ENCODE results near the gene RNU4-1. TPM values are rescaled to one million over a fixed set of nuclear protein-coding genes. Genes with fewer than 3 reads are reported as not detected.

RNU4-1 gene
- total RNA-seq, 1 experiment from 2014 or later, result not detected

DNA sequence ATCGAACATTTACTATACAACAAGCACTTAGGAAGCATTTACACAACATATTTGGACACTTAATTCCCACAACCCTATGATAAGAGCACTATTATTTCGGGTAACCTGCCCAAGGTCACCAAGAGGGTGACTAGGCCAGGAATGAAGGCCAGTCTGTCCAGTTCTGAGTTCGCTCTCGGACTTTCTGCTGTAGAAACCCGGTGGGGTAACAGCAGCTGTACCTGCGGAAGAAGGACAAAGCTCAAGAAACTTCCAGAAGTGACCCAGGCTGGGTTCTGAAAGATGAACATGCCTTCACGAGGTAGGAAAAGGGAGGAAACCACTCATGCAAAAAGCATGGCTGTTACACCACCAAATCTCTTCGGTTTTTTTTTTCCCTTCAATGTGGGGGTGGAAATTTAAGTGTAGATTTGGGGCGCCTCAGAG lies 23.8 kb upstream of the RNU4-1 start:
- Histone ChIP-seq H3K36me3 (no peaks in the 10 kb centered on the region), H3K9me3 (no peaks in the 10 kb centered on the region), H3K27me3 (no peaks in the 10 kb centered on the region), H3K4me3 (peak overlapping the region; percentile 71)
- DNase-seq, result no peak

GRCh38 chr12:120314220-120314619 lies 21.2 kb upstream of the RNU4-1 start:
- H3K36me3 ChIP-seq, result no peaks in the 10 kb centered on the region
- DNase-seq, result no peak
- H3K4me3 ChIP-seq, result no peak overlapping the region
- no peaks in the 10 kb centered on the region for H3K9me3 ChIP-seq
- no peaks in the 10 kb centered on the region for H3K27me3 ChIP-seq

DNA sequence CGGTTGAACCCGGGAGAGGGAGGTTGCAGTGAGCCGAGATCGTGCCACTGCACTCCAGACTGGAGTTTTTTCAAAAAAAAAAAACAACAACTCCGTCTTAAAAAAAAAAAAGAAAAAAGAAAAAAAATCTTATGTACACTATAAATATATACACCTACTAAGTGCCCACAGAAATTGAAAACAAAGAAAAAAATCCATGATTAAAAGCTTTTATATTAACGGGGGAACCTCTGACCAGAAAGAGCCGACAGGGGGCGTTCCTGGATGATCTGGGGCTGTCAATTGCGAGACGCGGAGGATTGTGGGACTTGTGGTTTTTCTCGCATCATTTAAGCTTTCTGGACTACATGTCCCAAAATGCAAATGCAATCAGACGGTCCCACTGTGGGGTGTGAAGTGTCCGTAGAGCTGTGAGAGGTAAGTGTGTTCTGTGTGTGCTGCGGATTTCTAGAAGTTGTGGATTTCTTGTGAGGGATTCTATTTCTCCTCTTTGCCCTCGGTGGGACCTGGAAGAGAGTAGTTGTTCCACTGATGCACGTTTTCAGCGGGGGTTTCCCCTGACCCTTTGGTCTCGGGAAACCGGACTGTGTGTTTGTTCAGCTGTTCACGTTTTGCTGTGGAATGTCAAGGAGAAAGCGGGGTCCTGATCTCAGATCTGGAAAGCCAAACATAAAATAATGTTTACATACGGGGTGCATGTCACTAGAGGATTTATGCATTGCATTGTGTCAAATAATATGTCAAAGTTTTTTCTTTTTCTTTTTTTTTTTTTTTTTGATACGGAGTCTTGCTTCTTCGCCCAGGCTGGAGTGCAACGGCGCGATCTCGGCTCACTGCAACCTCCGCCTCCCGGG lies 9.2 kb upstream of the RNU4-1 start, which contains the start of gene SIRT4:
Gene SIRT4, plus strand, starts transcription at position 360 of the 854 bp plus-strand sequence. CDS start 1,241 bp downstream, outside the sequence.
- Histone ChIP-seq H3K27me3 (no peaks in the 10 kb centered on the region), H3K36me3 (no peaks in the 10 kb centered on the region)
- DNase-seq, result peak; percentile 83

GRCh38 chr12:120292411-120292660 lies 701 bp downstream of the RNU4-1 start:
- no peaks in the 10 kb centered on the region for H3K36me3 ChIP-seq
- no peaks in the 10 kb centered on the region for H3K9me3 ChIP-seq
- no peaks in the 10 kb centered on the region for H3K27me3 ChIP-seq
- no peak for DNase-seq
- peak overlapping the region; percentile 52 for H3K4me3 ChIP-seq

More for the DNA sequence above, 9.2 kb upstream of the RNU4-1 start, which contains the start of gene SIRT4:
- Histone ChIP-seq H3K4me3 (peak within 1 kb of the TSS; percentile 87), H3K9me3 (no peaks in the 10 kb centered on the region)

- peak overlapping the region; percentile 52 for H3K4me3 ChIP-seq
- H3K36me3 ChIP-seq, result no peaks in the 10 kb centered on the region
- H3K9me3 ChIP-seq, result no peaks in the 10 kb centered on the region
- DNase-seq, result peak; percentile 74
- H3K27me3 ChIP-seq, result no peaks in the 10 kb centered on the region
These were observed 2.3 kb downstream of the RNU4-1 start for GRCh38 chr12:120290609-120291305.

- Histone ChIP-seq H3K4me3 (no peak overlapping the region), H3K9me3 (no peaks in the 10 kb centered on the region), H3K36me3 (no peaks in the 10 kb centered on the region), H3K27me3 (no peaks in the 10 kb centered on the region)
- no peak for DNase-seq
These were observed 5.5 kb downstream of the RNU4-1 start for GRCh38 chr12:120287491-120287890.

GRCh38 chr12:120286768-120287490 lies 6.1 kb downstream of the RNU4-1 start:
- Histone ChIP-seq H3K4me3 (no peak overlapping the region), H3K27me3 (no peaks in the 10 kb centered on the region), H3K9me3 (no peaks in the 10 kb centered on the region), H3K36me3 (no peaks in the 10 kb centered on the region)
- DNase-seq, result no peak

DNA sequence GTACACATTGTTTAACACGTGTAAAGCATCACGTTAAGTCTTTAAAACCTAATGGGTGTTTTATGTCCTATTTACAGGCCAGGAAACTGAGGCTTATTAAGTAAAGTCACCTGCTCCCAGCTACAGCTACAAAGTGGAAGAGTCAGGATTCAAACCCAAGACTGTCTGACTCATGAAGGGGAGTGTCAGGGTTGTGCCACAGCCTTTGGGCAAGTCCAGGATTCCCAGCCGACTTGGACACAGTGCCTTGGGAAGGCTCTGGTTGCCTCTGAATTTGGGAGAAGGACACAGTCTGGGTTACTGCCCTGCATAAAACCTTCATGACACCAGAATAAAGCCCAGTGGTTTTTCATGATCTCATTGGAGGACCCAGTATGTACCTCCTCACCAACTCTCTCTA lies 8.7 kb downstream of the RNU4-1 start:
- Histone ChIP-seq H3K9me3 (no peaks in the 10 kb centered on the region), H3K4me3 (no peak overlapping the region), H3K27me3 (no peaks in the 10 kb centered on the region), H3K36me3 (no peaks in the 10 kb centered on the region)
- DNase-seq, result no peak

DNA sequence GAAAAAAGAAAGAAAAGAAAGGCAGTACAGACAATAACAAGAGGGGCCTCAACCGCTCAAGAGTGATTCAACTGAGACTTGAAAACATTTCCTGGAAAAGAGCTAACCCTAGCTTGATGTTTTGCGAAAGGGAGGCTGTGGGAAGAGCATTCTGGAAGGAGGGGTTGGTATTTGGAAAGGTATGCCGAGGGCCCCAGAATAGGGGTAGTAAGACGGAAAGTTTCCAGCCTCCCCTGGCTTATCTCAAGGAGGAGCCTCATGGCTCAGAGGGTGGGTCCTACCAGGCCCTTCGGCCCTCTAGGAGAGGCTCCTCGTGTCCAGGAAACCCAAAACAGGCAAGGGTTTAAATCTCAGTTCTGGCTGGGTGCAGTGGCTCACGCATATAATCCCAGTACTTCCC lies 9.7 kb downstream of the RNU4-1 start:
- Histone ChIP-seq H3K9me3 (no peaks in the 10 kb centered on the region), H3K27me3 (no peaks in the 10 kb centered on the region), H3K36me3 (no peaks in the 10 kb centered on the region), H3K4me3 (no peak overlapping the region)
- DNase-seq, result no peak

DNA sequence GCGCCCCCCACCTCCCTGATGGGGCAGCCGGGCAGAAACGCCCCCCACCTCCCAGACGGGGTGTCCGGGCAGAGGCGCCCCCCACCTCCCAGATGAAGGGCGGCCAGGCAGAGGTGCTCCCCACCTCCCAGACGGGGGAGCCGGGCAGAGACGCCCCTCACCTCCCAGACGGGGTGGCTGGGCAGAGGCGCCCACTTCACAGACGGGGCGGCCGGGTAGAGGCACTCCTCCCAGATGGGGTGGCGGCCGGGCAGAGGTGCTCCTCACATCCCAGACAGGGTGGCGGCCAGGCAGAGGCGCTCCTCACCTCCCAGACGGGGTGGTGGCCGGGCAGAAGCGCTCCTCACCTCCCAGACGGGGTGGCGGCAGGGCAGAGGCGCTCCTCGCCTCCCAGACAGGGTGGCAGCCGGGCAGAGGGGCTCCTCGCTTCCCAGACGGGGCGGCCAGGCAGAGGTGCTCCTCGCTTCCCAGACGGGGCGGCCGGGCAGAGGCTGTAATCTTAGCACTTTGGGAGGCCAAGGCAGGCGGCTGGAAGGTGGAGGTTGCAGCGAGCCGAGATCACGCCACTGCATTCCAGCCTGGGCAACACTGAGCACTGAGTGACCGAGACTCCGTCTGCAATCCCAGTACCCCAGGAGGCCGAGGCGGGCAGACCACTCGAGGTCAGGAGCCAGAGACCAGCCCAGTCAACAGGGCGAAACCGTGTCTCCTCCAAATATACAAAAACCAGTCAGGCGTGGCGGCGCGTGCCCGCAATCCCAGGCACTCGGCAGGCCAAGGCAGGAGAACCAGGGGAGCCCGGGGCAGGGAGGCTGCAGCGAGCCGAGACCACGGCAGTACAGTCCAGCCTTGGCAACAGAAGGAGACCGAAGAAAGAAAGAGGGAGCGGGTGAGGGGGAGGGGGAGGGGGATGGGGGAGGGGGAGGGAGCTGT lies 14.6 kb downstream of the RNU4-1 start:
- Histone ChIP-seq H3K27me3 (no peaks in the 10 kb centered on the region), H3K9me3 (no peaks in the 10 kb centered on the region), H3K4me3 (no peak overlapping the region), H3K36me3 (no peaks in the 10 kb centered on the region)
- DNase-seq, result no peak

DNA sequence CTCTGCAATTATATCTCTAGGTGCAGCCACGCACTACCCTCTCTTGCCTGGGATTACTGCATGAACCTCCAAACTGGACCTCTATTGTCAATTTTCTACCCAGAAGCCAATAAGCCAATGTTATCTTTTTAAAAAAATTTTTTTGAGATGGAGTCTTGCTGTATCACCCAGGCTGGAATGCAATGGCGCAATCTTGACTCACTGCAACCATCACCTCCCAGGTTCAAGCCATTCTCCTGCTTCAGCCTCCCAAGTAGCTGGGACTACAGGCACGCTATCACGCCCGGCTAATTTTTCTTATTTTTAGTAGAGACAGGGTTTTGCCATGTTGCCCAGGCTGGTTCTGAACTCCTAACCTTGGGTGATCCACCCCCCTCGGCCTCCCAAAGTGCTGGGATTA lies 16.3 kb downstream of the RNU4-1 start:
- Histone ChIP-seq H3K27me3 (no peaks in the 10 kb centered on the region), H3K4me3 (no peak overlapping the region), H3K36me3 (no peaks in the 10 kb centered on the region), H3K9me3 (no peaks in the 10 kb centered on the region)
- no peak for DNase-seq

- Histone ChIP-seq H3K9me3 (no peaks in the 10 kb centered on the region), H3K36me3 (peaks cover 3% of the 10 kb centered on the region), H3K27me3 (no peaks in the 10 kb centered on the region), H3K4me3 (no peak overlapping the region)
- no peak for DNase-seq
These were observed 25.3 kb downstream of the RNU4-1 start for GRCh38 chr12:120267736-120268135.

- no peak for DNase-seq
These were observed 26.7 kb downstream of the RNU4-1 start for GRCh38 chr12:120266180-120266870.

GRCh38 chr12:120265473-120266179 lies 27.4 kb downstream of the RNU4-1 start, which contains the start of gene PXN:
PXN (minus strand) TSS chr12:120265730; CDS start chr12:120265629, 101 bp downstream.
- peaks cover 11% of the 10 kb centered on the region for H3K36me3 ChIP-seq
- no peaks in the 10 kb centered on the region for H3K9me3 ChIP-seq
- H3K27me3 ChIP-seq, result no peaks in the 10 kb centered on the region
- peak within 1 kb of the TSS; percentile 68 for H3K4me3 ChIP-seq
- DNase-seq, result peak; percentile 80

More at GRCh38 chr12:120266180-120266870, 26.7 kb downstream of the RNU4-1 start:
- Histone ChIP-seq H3K9me3 (no peaks in the 10 kb centered on the region), H3K27me3 (no peaks in the 10 kb centered on the region), H3K36me3 (peaks cover 9% of the 10 kb centered on the region), H3K4me3 (peak overlapping the region; percentile 25; the same call in 1 of the 2 replicates)

DNA sequence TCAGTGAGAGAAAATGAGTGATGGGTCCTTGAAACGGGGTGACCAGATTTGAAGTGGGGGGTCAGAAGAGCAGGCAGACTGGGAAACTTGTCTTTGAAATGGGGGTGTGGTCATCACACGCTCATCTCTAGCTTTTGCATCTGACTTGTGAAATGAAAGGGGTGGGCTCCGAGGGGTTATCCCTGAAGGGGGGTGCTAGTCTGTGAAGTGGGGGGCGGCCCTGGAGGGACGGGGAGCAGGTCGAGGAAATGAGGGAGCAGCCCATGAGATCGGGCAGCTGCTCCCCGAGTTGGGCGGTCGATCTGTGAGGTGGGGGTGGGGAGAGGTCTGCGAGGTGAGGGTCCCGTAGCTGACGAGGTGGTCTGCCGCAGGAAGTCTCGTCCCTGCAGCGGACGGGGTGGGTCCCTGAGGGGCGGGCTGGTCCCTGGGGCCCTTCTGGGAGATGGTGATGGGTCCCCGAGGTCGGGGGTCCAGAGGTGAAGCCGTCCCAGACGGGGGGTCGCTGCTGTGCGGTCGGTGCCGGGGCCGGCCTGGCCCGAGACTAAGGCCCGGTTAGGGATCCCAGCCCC lies 28.0 kb downstream of the RNU4-1 start:
- no peak for DNase-seq
- Histone ChIP-seq H3K9me3 (no peaks in the 10 kb centered on the region), H3K36me3 (peaks cover 11% of the 10 kb centered on the region)

More for the DNA sequence above, 28.0 kb downstream of the RNU4-1 start:
- no peaks in the 10 kb centered on the region for H3K27me3 ChIP-seq
- peak overlapping the region; percentile 68 for H3K4me3 ChIP-seq
